HG02870 (cell line): ENCODE results near the gene ARHGEF11.
"Not testable (repeated sequence)": the region's sequence is repeated elsewhere in the genome, so short reads cannot be mapped to it uniquely, and the experiment has no call there.

Source experiments
- ATAC-seq: cut with Tn5 transposase; IDR thresholded peaks from one replicate; pipeline ENCODE4 v1.9.1; 2021; ENCODE audit warnings: mild to moderate bottlenecking, moderate library complexity; ENCODE audit not compliant: unreplicated experiment

ARHGEF11 gene

GRCh38 chr1:156931974-156932710 is 113.4 kb downstream of the ARHGEF11 start:
- no peak for ATAC-seq

- ATAC-seq, result no peak
Measured at GRCh38 chr1:156931211-156931952, 114.2 kb downstream of the ARHGEF11 start.

- no peak for ATAC-seq
Measured at GRCh38 chr1:156930483-156930882, 115.1 kb downstream of the ARHGEF11 start.

- no peak for ATAC-seq
Measured at GRCh38 chr1:156929596-156930238, 115.8 kb downstream of the ARHGEF11 start.

- ATAC-seq, result no peak
Measured at GRCh38 chr1:156928043-156928602, 117.4 kb downstream of the ARHGEF11 start.

DNA sequence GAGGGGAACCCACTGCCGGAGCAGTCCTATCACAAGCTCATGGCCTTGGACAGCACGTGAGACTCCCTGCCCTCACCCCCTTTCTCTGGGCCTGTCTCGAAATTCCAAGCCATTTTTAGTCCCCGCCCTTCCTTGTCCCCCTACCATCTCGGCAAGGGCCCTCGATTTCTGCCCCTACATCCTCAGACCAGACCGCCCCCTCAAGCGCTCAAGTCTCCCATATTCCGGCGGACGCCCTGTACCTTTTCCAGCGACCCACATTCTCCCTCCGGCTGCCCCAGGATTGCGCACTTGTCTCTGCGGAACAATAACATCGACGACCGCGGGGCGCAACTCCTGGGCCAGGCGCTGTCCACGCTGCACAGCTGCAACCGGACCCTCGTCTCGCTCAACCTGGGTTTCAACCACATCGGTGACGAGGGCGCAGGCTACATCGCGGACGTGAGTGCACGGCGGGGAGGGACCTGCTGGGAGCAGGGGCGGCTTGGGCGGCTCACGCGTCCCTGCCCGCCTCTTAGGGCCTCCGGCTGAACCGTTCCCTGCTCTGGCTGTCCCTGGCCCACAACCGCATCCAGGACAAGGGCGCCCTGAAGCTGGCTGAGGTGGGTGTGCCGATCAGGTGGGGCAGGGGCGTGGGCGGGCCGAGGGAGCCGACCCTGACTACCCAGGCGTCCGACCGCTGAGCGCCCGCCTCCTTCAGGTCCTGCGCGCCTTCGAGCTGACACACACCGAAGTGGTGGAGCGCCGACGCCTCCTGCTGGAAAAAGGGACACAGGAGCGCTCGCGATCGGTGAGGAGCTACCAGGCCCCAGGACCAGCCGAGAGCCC is 118.1 kb downstream of the ARHGEF11 start:
- no peak for ATAC-seq

- not testable (repeated sequence) for ATAC-seq
Measured at GRCh38 chr1:156926695-156927094, 118.8 kb downstream of the ARHGEF11 start.

- ATAC-seq, result no peak
Measured at GRCh38 chr1:156926175-156926574, 119.4 kb downstream of the ARHGEF11 start.

DNA sequence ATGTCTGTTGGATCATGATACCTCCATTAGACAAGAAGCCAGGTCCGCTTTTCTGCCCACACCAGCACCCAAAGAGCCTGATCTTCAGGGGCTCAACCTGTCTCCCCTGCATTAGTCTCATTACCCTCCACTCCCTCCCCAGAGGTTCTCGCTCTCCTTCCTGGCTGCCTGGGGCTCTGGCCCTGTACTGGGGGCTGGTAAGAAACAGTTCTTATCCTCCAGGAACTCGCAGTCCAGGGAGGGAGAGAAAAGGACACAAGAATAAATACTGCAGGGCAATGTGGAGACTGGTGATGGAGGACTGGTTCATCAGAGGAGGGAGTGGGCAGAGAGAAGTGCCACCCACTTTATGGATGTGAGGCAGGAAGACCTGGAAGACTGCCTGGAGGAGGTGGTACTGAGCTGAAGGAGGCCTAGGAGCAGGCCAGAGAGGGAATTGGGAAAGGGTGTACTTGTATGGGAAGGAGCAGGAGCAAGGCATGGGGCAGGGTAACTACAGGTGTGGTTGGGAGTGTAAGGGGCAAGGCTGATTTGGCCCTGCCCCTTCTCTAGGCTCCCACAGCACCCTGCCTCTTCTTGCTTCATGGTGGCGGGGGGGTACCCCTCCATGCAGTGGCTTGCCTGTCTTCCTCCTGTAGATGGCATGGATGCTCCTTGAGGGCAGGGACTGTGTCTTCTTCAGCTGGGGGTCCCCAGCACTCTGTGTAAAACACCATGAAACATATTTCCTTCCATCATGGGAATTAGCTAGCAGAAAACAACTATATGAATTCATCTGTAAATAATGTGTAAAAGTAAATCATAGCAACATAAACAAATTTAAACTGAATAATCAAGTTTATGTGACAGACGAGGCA is 120.2 kb downstream of the ARHGEF11 start:
- no peak for ATAC-seq

- no peak for ATAC-seq
Measured at GRCh38 chr1:156924478-156925153, 120.9 kb downstream of the ARHGEF11 start.

- no peak for ATAC-seq
Measured at GRCh38 chr1:156923670-156924477, 121.7 kb downstream of the ARHGEF11 start.

GRCh38 chr1:156922986-156923669 is 122.4 kb downstream of the ARHGEF11 start:
- ATAC-seq, result no peak

- no peak for ATAC-seq
Measured at GRCh38 chr1:156921053-156921529, 124.5 kb downstream of the ARHGEF11 start.

GRCh38 chr1:156920233-156921052 is 125.1 kb downstream of the ARHGEF11 start, which contains the start of gene LRRC71:
Gene LRRC71, plus strand, starts transcription at chr1:156920632. Its CDS starts 172 bp downstream, at chr1:156920804.
- no peak for ATAC-seq

- ATAC-seq, result no peak
Measured at GRCh38 chr1:156914440-156914856, 131.1 kb downstream of the ARHGEF11 start.

- ATAC-seq, result no peak
Measured at GRCh38 chr1:156913809-156914387, 131.6 kb downstream of the ARHGEF11 start.
